Inflammatory macrophage treated with lipopolysaccharide for 1 hour (primary cell): ENCODE results near the gene GAL3ST1.

Source experiments
- DNase-seq, 2 donors: peaks; one replicate each; pipeline ENCODE4 v3.0.0-alpha.2; 2020 to 2022

GAL3ST1 gene

GRCh38 chr22:30531651-30532608 is 42.5 kb downstream of the GAL3ST1 start:
- no peak for DNase-seq

- no peak for DNase-seq
These were observed 47.8 kb downstream of the GAL3ST1 start for GRCh38 chr22:30526656-30527055.

- no peak for DNase-seq
These were observed 50.6 kb downstream of the GAL3ST1 start for GRCh38 chr22:30523646-30524489.

- no peak for DNase-seq
These were observed 52.9 kb downstream of the GAL3ST1 start for GRCh38 chr22:30521368-30522156.

- no peak for DNase-seq
These were observed 54.5 kb downstream of the GAL3ST1 start for GRCh38 chr22:30519842-30520425.

GRCh38 chr22:30516731-30517130 is 57.7 kb downstream of the GAL3ST1 start:
- DNase-seq = no peak

GRCh38 chr22:30516273-30516672 is 58.2 kb downstream of the GAL3ST1 start:
- no peak for DNase-seq

- no peak for DNase-seq
These were observed 60.2 kb downstream of the GAL3ST1 start for GRCh38 chr22:30514252-30514651.

GRCh38 chr22:30513462-30513861 is 61.0 kb downstream of the GAL3ST1 start:
- no peak for DNase-seq

- DNase-seq = no peak
These were observed 62.6 kb downstream of the GAL3ST1 start for GRCh38 chr22:30511911-30512310.

GRCh38 chr22:30511109-30511508 is 63.4 kb downstream of the GAL3ST1 start:
- DNase-seq = no peak

GRCh38 chr22:30508216-30508615 is 66.2 kb downstream of the GAL3ST1 start:
- no peak for DNase-seq

GRCh38 chr22:30507670-30508069 is 66.8 kb downstream of the GAL3ST1 start:
- DNase-seq = no peak

- no peak for DNase-seq
These were observed 67.9 kb downstream of the GAL3ST1 start for GRCh38 chr22:30506507-30506968.
